ENCODE data around the gene OR10G4. TPM values are rescaled to one million over a fixed set of nuclear protein-coding genes. Genes with fewer than 3 reads are reported as not detected.
"Not testable (repeated sequence)": the region's sequence is repeated elsewhere in the genome, so short reads cannot be mapped to it uniquely, and the experiment has no call there.

Gene OR10G4, protein sequence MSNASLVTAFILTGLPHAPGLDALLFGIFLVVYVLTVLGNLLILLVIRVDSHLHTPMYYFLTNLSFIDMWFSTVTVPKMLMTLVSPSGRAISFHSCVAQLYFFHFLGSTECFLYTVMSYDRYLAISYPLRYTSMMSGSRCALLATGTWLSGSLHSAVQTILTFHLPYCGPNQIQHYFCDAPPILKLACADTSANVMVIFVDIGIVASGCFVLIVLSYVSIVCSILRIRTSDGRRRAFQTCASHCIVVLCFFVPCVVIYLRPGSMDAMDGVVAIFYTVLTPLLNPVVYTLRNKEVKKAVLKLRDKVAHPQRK
- total RNA-seq = not detected in 2 replicates

DNA sequence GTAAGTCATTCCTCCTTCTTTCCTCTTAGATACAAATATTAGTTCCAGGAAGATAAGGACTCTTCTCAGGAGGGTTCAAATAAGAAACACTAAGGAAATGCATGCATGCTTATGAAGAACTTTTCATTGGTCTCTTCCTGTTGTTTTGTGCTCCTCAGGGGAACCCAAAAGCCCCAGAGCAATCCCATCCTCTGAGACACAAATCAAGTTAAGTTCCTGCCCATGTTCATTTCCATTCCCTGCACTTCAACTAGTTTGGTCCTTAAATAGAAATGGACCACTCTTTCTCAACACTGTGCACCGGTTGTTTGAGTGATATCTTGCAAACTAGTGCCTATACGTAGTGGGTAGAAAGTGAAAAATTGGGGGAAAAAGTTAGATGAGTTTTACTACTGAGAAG lies at the start of gene OR10G4:
TSS of gene OR10G4 (plus strand) at position 301 of the 400 bp plus-strand sequence. CDS start 2,578 bp downstream, outside the sequence.
- intact Hi-C loops (cut with micrococcal nuclease) = no loop called here
- no peak within 1 kb of the TSS for H3K4me3 Mint-ChIP-seq (ENCODE audit: low read depth)
- peaks cover 6% of the 10 kb centered on the region for H3K27me3 Mint-ChIP-seq (ENCODE audit: low read depth)
- no peaks in the 10 kb centered on the region for H3K36me3 Mint-ChIP-seq (ENCODE audit: low read depth)
- H3K27ac Mint-ChIP-seq = no peak within 1 kb of the TSS
- H3K4me1 Mint-ChIP-seq (ENCODE audit: low read depth) = no peaks in the 10 kb centered on the region
- no peaks in the 10 kb centered on the region for H3K9me3 Mint-ChIP-seq
- no peak for DNase-seq (ENCODE audit: low spot score)

DNA sequence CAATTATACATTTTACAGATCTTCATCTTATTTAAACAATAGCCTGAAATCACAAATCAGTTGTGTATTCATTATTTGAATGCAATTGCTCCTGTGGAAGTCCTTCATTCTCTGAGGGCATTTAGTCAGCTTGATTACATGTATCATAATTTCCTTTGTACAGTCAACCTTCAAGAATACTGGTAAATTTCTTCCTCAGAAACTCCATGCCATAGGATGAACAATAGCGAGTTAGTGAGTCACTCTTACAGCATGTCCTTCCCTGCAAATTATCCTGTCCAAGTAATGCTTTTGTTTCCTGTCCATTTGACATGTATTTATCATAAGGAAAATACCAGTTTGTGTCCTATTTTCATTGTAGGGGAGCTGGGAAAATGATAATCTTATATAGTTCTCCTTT lies 39.0 kb upstream of the OR10G4 start:
- no peaks in the 10 kb centered on the region for H3K27me3 Mint-ChIP-seq (ENCODE audit: low read depth)
- intact Hi-C loops (cut with micrococcal nuclease) = no loop called here
- no peaks in the 10 kb centered on the region for H3K4me1 Mint-ChIP-seq (ENCODE audit: low read depth)
- H3K27ac Mint-ChIP-seq = no peak overlapping the region
- no peak for DNase-seq (ENCODE audit: low spot score)
- H3K36me3 Mint-ChIP-seq (ENCODE audit: low read depth) = no peaks in the 10 kb centered on the region
- H3K9me3 Mint-ChIP-seq = no peaks in the 10 kb centered on the region
- no peak overlapping the region for H3K4me3 Mint-ChIP-seq (ENCODE audit: low read depth)

DNA sequence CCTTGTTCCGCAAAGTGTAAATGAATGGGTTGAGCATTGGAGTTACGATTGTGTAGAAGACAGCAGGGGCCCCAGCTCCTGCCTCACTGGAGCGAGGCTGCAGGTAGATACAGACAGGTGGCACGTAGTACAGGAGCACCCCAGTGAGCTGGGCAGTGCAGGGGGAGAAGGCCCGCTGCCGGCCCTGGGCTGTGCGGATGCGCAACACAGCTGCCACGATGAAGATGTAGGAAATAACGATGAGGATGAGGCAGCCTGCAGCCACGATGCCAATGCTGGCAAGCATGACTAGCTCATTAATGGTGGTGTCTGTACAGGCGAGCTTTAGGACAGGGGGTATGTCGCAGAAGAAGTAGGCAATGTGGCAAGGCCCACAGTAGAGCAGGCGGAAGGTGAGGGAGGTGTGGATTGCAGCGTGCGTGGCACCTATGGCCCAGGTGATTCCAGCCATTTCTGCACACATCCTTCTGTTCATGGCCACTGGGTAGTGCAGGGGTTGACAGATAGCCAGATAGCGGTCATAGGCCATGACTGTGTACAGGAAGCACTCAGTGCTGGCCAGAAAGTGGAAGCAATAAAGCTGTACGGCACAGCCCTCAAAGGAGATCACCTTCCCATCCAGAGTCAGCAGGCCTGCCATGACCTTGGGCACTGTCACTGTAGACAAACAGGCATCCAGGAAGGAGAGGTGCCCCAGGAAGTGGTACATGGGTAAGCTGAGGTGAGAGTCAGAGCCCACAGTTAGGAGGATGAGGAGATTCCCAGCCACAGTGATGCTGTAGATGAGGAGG lies 35.8 kb upstream of the OR10G4 start:
- no peak for DNase-seq (ENCODE audit: low spot score)

DNA sequence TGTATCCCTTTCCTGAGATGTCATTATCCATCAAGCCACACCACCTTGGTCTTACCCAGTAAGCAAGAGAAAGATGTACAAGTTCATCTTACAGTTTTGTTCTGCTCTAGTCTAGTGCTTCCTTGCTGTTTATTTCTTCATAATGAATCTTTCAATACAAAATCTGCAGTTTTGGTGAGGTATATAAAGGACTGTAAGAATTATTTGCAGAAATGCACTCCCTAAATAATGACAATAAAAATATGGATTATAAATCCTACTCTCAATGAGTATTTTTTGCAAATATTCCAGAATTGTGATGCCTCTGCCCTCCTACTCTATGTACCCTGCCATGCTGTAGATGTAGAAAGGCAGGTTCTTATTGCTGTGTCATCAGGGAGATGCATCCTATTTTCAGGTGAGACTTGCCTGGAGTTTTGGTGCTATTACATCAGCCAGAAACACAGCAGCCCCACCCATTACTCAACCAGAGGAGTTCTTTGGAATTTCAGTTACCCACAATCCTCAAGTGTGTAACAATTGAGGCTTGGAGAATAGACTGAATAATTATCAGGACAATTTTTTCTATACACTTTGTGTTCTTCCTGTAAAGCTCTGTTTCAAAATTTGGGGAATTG lies 35.0 kb upstream of the OR10G4 start, which contains the start of gene OR10S1:
TSS of gene OR10S1 (minus strand) at position 51 of the 617 bp plus-strand sequence. CDS start 117 bp downstream, outside the sequence.
- Mint-ChIP-seq H3K4me1 (ENCODE audit: low read depth) (no peaks in the 10 kb centered on the region), H3K27me3 (ENCODE audit: low read depth) (no peaks in the 10 kb centered on the region), H3K36me3 (ENCODE audit: low read depth) (no peaks in the 10 kb centered on the region), H3K9me3 (peaks cover 7% of the 10 kb centered on the region), H3K4me3 (ENCODE audit: low read depth) (no peak within 1 kb of the TSS), H3K27ac (no peak within 1 kb of the TSS)
- intact Hi-C loops (cut with micrococcal nuclease) = no loop called here
- no peak for DNase-seq (ENCODE audit: low spot score)

More for the DNA sequence above, 35.8 kb upstream of the OR10G4 start:
- Mint-ChIP-seq H3K27ac (no peak overlapping the region), H3K36me3 (ENCODE audit: low read depth) (no peaks in the 10 kb centered on the region), H3K4me1 (ENCODE audit: low read depth) (no peaks in the 10 kb centered on the region), H3K9me3 (peaks cover 2% of the 10 kb centered on the region), H3K4me3 (ENCODE audit: low read depth) (no peak overlapping the region), H3K27me3 (ENCODE audit: low read depth) (no peaks in the 10 kb centered on the region)
- intact Hi-C loops (cut with micrococcal nuclease) = no loop called here

DNA sequence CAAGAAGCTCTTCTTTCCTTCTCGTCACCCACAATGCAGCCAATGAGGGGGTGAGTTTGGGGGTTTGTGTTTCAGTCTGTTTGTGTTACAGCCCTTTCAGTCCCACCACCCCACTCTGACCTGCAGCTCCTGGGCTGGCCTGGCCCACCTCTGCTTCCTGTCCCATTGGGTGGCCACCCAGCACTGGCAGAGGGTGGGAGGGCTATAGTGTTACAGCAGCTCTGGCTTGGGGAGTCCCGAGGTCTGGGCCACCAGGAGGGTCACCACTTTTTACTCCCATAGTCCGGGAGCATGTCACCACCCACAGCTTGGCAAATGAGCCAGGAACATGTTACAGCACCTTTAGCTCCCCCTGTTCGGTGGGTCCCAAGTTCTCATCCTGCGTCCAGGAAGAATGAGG lies 33.5 kb upstream of the OR10G4 start:
- no peaks in the 10 kb centered on the region for H3K36me3 Mint-ChIP-seq (ENCODE audit: low read depth)
- no peaks in the 10 kb centered on the region for H3K27me3 Mint-ChIP-seq (ENCODE audit: low read depth)
- no peak for DNase-seq (ENCODE audit: low spot score)
- no peaks in the 10 kb centered on the region for H3K4me1 Mint-ChIP-seq (ENCODE audit: low read depth)
- intact Hi-C loops (cut with micrococcal nuclease) = no loop called here
- no peak overlapping the region for H3K4me3 Mint-ChIP-seq (ENCODE audit: low read depth)
- H3K9me3 Mint-ChIP-seq = peaks cover 7% of the 10 kb centered on the region
- no peak overlapping the region for H3K27ac Mint-ChIP-seq

DNA sequence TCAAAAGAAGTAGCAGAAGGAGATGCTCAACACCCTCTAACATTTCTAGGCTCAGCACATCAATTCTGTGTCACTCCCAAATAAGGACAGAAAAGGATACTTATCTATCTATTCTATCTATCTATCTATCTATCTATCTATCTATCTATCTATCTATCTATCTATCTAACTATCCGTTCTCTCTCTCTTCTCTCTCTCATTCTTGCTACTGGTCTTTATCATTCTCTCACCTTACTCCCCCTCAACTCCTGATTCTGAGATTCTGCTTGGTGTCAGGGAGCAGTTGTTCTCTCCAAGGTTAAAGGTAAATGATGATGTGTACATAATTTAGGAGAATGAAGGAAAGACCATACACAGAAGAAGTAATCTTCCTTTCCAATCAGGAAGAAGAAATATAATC lies 17.7 kb upstream of the OR10G4 start, which contains the start of gene OR10G6:
TSS of gene OR10G6 (minus strand) at position 43 of the 400 bp plus-strand sequence. CDS start at position 43, 0 bp downstream.
- intact Hi-C loops (cut with micrococcal nuclease) = no loop called here
- no peak within 1 kb of the TSS for H3K27ac Mint-ChIP-seq
- H3K9me3 Mint-ChIP-seq = no peaks in the 10 kb centered on the region
- DNase-seq (ENCODE audit: low spot score) = no peak
- H3K4me1 Mint-ChIP-seq (ENCODE audit: low read depth) = no peaks in the 10 kb centered on the region
- H3K36me3 Mint-ChIP-seq (ENCODE audit: low read depth) = no peaks in the 10 kb centered on the region
- no peak within 1 kb of the TSS for H3K4me3 Mint-ChIP-seq (ENCODE audit: low read depth)
- no peaks in the 10 kb centered on the region for H3K27me3 Mint-ChIP-seq (ENCODE audit: low read depth)

DNA sequence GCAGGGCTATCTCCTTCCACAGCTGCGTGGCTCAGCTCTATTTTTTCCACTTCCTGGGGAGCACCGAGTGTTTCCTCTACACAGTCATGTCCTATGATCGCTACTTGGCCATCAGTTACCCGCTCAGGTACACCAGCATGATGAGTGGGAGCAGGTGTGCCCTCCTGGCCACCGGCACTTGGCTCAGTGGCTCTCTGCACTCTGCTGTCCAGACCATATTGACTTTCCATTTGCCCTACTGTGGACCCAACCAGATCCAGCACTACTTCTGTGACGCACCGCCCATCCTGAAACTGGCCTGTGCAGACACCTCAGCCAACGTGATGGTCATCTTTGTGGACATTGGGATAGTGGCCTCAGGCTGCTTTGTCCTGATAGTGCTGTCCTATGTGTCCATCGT lies 3.0 kb downstream of the OR10G4 start:
- H3K9me3 Mint-ChIP-seq; DNase-seq (ENCODE audit: low spot score); H3K27me3 Mint-ChIP-seq (ENCODE audit: low read depth); H3K4me3 Mint-ChIP-seq (ENCODE audit: low read depth); H3K27ac Mint-ChIP-seq; H3K36me3 Mint-ChIP-seq (ENCODE audit: low read depth); intact Hi-C loops (cut with micrococcal nuclease); H3K4me1 Mint-ChIP-seq (ENCODE audit: low read depth): not testable (repeated sequence)

DNA sequence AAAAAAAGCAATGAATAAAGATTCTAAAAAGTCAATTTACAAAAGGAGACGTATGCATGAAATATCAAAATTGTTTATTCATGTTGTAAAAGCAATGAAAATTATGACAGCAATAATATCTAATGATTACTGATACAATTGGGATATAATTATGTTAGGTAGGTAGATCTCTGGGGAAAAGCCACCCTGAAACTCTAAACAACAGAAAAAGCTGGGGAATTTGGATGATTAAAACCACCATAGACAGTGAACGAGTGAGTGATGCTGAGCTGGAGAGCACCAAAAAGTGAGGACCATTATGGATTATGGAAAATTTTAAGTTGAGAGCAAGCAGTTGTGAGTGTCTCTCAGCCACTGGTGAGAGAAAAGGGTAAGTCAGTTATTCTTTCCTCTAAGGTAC lies 13.7 kb downstream of the OR10G4 start, which contains the start of gene OR10G8:
TSS of gene OR10G8 (plus strand) at position 301 of the 400 bp plus-strand sequence. CDS start 2,825 bp downstream, outside the sequence.
- Mint-ChIP-seq H3K27ac (no peak within 1 kb of the TSS), H3K4me1 (ENCODE audit: low read depth) (no peaks in the 10 kb centered on the region), H3K9me3 (no peaks in the 10 kb centered on the region), H3K4me3 (ENCODE audit: low read depth) (no peak within 1 kb of the TSS), H3K27me3 (ENCODE audit: low read depth) (no peaks in the 10 kb centered on the region), H3K36me3 (ENCODE audit: low read depth) (no peaks in the 10 kb centered on the region)
- no peak for DNase-seq (ENCODE audit: low spot score)
- intact Hi-C loops (cut with micrococcal nuclease) = no loop called here

DNA sequence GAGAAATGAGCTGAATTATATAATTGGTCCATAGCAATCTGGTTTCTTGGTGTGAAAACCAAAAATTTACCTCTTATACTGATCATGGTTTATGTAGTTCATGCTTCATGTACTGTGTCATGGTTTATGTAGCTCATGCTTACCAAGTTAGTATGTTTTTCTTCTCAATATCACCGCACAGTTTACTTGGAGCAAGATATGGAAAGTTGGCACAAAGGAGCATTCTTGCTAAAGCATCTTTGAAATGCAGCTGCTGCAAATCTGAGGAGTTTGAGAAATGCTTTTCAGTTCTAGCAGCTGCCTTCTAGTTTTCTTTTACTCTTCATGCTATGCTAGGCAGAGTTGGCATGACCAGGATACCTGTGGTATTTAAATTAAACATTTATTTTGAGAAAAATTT lies 23.9 kb downstream of the OR10G4 start:
- no peaks in the 10 kb centered on the region for H3K4me1 Mint-ChIP-seq (ENCODE audit: low read depth)
- no peaks in the 10 kb centered on the region for H3K9me3 Mint-ChIP-seq
- intact Hi-C loops (cut with micrococcal nuclease) = no loop called here
- peaks cover 4% of the 10 kb centered on the region for H3K27me3 Mint-ChIP-seq (ENCODE audit: low read depth)
- H3K27ac Mint-ChIP-seq = no peak overlapping the region
- H3K4me3 Mint-ChIP-seq (ENCODE audit: low read depth) = no peak overlapping the region
- no peak for DNase-seq (ENCODE audit: low spot score)
- H3K36me3 Mint-ChIP-seq (ENCODE audit: low read depth) = no peaks in the 10 kb centered on the region

DNA sequence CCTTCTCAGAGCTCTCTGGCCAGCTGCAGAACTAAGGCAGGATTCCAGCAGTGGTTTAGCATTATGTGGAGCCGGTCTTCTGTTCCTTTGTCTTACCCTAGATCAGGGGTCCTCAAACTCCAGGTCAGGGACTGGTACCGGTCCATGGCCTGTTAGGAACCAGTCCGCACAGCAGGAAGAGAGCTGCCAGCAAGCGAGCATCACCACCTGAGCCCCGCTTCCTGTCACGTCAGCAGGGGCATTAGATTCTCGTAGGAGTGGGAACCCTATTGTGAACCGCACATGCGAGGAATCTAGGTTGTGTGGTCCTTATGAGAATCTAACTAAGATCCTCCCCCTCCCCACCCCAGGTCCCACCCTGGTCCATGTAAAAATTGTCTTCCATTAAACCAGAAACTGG lies 26.8 kb downstream of the OR10G4 start:
- intact Hi-C loops (cut with micrococcal nuclease) = no loop called here
- H3K4me3 Mint-ChIP-seq (ENCODE audit: low read depth) = no peak overlapping the region
- no peak for DNase-seq (ENCODE audit: low spot score)
- H3K36me3 Mint-ChIP-seq (ENCODE audit: low read depth) = no peaks in the 10 kb centered on the region
- H3K9me3 Mint-ChIP-seq = no peaks in the 10 kb centered on the region
- H3K27ac Mint-ChIP-seq = no peak overlapping the region
- no peaks in the 10 kb centered on the region for H3K27me3 Mint-ChIP-seq (ENCODE audit: low read depth)
- H3K4me1 Mint-ChIP-seq (ENCODE audit: low read depth) = no peaks in the 10 kb centered on the region

DNA sequence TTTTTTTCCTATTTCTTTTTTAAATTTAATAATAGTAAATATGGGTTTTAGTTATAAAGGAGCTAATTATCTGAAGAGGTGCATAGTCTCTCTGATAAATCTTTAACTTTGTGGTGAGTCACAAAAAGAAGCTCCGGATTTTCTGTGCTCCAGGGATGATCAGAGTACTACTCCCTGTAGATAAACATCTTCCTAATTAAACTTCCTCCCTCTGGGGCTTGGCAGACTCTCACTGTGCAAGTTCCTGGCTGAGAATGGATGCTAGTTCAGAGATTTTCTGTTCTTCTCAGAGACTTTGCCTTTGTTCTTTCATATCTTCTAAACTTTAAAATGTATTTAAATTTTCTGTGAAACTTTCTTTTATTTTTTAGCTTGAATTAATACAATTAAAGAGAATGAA lies 28.5 kb downstream of the OR10G4 start, which contains the start of gene OR10G7:
TSS of gene OR10G7 (minus strand) at position 72 of the 400 bp plus-strand sequence. CDS start 2,324 bp downstream, outside the sequence.
- no peak for DNase-seq (ENCODE audit: low spot score)
- intact Hi-C loops (cut with micrococcal nuclease) = no loop called here
- Mint-ChIP-seq H3K9me3 (no peaks in the 10 kb centered on the region), H3K4me1 (ENCODE audit: low read depth) (no peaks in the 10 kb centered on the region), H3K36me3 (ENCODE audit: low read depth) (no peaks in the 10 kb centered on the region), H3K27me3 (ENCODE audit: low read depth) (no peaks in the 10 kb centered on the region), H3K27ac (no peak within 1 kb of the TSS), H3K4me3 (ENCODE audit: low read depth) (no peak within 1 kb of the TSS)

DNA sequence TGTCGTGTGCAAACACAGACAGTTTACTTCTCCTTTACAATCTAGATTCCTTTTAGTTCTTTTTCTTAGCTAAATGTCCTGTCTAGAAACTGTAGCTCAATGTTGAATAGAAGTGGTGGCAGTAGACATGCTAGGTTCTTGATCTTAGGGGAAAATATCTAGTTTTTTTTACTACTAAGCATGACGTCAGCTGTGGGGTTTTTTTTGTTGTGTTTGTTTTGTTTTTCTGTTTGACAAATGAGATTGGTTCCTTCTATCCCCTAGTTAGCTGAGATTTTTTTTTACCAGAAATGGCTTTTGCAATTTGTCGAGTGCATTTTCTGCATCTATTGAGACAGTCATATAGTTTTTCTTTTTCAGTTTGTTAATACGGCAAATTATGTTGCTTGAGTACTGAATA lies 30.6 kb downstream of the OR10G4 start:
- Mint-ChIP-seq H3K4me1 (ENCODE audit: low read depth) (no peaks in the 10 kb centered on the region), H3K27me3 (ENCODE audit: low read depth) (no peaks in the 10 kb centered on the region), H3K27ac (no peak overlapping the region), H3K9me3 (no peaks in the 10 kb centered on the region), H3K36me3 (ENCODE audit: low read depth) (no peaks in the 10 kb centered on the region), H3K4me3 (ENCODE audit: low read depth) (no peak overlapping the region)
- no peak for DNase-seq (ENCODE audit: low spot score)
- intact Hi-C loops (cut with micrococcal nuclease) = no loop called here

All from activated T-helper 2 cell treated with anti-CD3 and anti-CD28 coated beads, Interferon-gamma antibody, Interleukin-2, Interleukin-4, amounts not matched to agents 10 μg/mL and 5 μg/mL and 100 μg/mL, durations not matched to agents 14 hours and 24 hours and 36 hours (primary cell).